Fibroblast of peridontal ligament (primary cell): Measurements from ENCODE around the gene C5orf63.
"Not testable (repeated sequence)": the region's sequence is repeated elsewhere in the genome, so short reads cannot be mapped to it uniquely, and the experiment has no call there.

Source experiments
- DNase-seq: peaks from one replicate; pipeline ENCODE4 v3.0.0-alpha.2; 2010; ENCODE audit errors: extremely low read depth

C5orf63 gene

GRCh38 chr5:127074466-127074865, 1.2 kb upstream of the C5orf63 start:
- peak; percentile 18 for DNase-seq

GRCh38 chr5:127070243-127070642, 3.1 kb downstream of the C5orf63 start:
- no peak for DNase-seq

- DNase-seq: peak; percentile 76
Observed at GRCh38 chr5:127068493-127069214, 4.6 kb downstream of the C5orf63 start.

GRCh38 chr5:127066721-127067120, 6.6 kb downstream of the C5orf63 start:
- no peak for DNase-seq

DNA sequence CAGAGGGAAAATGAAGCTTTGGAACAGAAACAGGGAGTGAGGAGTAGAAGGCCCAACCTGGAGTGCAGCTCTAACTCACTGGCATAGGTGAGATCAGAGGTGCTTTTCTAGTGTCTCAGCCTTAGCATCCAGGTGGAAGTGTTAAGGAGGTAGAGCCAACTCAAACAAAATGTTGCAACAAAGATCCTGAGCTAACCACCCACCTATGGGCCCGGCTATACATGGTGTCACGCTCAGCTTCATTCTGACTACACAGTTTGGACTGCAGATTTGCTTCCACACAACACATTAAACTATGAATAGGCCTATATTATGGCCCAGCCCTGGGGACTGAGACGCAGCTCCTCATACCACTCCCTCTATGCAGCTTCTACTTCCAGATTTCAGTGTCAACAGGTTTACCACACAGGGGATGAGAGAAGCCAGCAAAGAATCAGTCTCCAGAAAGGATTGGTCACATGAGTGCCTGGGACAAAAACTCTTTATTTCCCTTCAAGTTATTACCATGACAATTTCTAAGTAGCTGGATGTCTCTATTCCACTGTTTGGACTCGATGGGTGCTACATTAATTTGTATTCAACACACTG, 9.0 kb downstream of the C5orf63 start:
- no peak for DNase-seq

DNA sequence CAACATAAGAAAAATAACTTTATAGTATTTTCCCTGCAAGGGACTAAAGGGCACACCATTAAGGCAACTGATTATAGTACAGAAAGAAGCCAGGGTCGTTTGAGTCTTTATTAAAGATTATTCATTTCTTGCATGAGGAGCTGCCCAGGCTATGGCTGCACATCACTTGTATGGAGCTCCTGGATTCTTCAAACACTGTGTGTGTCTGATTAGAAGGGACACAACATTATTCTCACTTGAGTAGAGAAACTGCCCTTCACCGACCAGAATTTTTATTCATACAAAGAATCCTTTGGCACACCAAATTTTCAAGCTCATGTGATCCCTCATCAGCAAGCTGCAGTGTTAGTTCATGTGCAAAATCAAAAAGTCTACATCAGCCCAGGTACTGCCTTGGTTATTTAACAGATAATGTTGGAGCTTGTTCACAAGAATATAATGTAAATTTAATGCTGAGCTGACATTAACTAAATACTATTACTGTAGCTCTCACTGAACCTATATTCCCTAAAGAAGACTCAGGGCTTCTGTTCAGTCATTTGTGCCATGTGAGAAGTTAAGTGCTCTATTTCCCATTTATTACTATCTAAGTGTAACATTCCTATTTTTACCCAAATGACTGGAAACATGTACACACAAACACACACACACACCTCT, 9.9 kb downstream of the C5orf63 start:
- no peak for DNase-seq

DNA sequence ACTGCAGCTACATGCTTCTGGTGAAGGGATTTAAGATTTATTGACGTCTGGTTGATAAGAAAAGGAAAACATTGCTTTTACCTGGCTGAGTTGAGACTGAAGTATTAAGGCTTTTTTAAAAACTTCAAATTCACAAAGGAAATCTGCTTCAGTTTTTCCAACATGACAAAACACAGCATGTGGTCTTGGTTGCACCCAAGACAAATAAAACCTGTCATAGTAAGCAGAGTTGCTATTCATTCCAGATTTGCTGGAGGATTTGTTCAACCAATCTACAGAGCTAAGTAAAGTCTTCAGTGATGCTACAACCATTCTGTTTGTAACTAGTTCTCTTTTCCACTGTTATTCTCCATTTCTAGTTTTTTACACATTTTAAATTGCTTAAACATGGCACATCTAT, 11.3 kb downstream of the C5orf63 start:
- DNase-seq: no peak

DNA sequence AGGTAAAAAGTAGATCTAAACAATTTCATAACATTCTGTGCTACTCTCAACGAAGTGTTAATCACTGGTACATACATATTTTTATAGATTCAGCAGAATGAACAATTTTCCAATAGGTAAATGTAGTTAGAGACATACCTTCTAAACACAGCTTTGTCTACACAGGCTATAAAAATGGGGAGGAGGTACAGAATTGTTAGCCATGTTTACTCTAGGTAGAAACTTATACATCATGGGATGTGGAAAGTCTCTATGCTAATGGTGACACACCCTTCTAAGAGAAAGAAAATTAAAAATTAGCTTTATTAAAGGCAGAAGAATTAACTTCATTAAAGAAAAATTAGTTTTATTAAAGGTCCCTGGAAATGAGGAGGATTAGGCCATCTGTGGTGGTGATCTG, 11.8 kb downstream of the C5orf63 start:
- no peak for DNase-seq

DNA sequence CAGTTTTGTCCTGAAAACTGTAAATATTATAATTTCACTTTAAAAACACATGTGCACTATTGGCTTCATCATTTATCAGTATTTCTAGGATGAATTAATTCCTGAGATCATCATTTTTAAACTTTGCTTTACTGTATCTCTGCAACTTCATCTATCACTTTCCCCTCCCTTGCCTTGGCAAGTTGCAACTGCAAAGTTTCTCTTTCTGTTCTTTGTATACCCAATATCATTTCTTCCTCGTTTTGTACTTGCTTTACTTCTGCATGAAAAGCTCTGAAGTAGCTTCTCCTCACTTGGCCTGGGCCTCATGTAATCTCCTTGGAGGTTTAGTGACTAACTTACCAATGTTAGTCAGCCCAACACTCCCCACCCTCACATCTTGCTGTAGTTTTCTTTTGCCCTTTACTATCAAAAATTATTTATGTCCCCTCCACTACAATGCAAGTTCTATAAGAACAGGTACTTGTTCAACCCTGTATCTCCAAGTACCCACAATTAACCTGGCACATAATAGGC, 12.8 kb downstream of the C5orf63 start:
- DNase-seq: peak; percentile 42

DNA sequence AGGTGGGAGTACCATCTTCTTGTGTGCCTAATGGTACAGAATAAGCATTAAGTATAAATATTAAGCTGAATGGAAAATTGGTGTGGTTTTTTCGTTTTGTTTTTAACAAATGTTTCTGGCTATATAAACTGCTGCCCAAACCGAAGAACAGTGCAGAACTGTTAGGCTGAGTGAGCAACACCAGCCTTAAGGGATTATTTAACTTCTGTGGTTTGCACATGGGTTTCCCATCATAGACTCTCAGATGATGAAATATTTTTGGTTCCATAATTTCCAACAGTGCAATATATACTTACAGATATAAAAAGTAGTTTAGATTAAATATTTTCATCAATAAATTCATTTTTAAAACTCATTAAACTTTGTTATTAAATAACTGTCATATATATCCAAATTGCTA, 16.4 kb downstream of the C5orf63 start:
- DNase-seq: peak; percentile 57

DNA sequence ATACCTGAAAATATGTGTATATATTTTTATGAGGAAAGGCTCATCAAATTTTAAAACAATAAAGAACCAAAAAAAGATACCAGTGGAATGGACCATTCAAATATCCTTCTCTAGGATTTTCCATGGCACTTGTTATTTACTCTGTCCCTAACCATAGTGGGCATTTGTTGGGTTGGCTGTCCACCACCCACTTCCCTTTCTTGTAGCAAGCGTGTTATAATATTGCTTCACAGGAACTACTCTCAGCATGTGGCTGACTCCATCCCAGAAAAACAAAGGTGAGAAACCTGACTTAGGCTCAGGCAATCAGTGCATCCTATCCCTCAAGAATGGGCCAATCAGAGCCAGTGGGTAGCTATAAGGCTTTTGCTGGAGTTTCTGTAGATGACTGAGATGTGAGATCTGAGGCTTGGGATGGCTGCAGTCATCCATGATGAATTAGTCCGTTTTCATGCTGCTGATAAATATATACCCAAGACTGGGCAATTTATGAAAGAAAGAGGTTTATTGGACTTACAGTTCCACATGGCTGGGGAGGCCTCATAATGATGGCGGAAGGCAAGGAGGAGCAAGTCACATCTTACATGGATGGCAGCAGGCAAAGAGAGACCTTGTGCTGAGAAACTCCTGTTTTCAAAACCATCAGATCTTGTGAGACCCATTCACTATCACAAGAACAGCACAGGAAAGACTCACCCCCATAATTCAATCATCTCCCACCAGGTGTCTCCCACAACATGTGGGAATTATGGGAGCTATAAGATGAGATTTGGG, 17.2 kb downstream of the C5orf63 start:
- no peak for DNase-seq

DNA sequence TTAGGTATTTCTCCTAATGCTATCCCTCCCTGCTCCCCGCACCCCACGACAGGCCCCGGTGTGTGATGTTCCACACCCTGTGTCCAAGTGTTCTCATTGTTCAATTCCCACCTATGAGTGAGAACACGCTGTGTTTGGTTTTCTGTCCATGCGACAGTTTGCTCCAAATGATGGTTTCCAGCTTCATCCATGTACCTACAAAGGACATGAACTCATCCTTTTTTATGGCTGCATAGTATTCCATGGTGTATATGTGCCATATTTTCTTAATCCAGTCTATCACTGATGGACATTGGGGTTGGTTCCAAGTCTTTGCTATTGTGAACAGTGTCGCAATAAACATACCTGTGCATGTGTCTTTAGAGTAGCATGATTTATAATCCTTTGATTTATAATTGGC, 19.8 kb downstream of the C5orf63 start:
- not testable (repeated sequence) for DNase-seq

- no peak for DNase-seq
Observed at GRCh38 chr5:127053049-127053448, 20.3 kb downstream of the C5orf63 start.

- DNase-seq: no peak
Observed at GRCh38 chr5:127051591-127051990, 21.7 kb downstream of the C5orf63 start.

DNA sequence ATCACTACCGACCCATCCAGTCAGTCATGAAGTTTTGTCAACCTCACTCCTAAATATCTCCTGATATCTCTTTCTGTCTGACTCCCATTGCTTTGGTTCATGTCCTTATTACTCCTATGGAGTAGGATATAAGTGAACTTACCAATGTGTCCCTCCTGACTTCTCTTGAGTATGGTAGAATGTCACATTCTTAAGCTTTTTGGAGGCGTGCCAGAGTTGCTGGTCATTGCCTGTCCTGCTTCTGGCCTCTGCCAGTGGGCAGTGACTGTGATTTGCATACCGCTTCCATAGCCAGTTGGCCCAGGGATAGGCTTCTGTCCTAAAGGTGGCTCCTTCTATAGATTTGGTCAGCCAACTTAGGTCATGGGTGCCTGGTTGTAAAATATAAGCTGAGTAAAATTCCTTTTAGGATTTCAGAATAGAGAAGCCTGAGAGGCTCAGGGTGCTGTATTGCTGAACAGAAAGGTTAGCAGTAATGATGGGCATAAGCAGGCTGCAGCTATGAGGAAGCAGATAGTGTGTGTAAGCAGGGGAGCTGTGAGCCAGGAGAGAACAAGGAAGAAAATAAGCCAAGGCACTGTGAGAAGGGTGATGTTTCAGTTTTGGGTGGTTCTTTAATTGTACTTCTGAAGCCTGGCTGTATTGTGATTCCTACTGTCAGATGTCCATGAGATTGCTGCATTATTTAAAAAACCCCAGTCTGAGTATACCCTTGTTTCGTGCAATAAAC, 26.8 kb downstream of the C5orf63 start:
- DNase-seq: no peak

DNA sequence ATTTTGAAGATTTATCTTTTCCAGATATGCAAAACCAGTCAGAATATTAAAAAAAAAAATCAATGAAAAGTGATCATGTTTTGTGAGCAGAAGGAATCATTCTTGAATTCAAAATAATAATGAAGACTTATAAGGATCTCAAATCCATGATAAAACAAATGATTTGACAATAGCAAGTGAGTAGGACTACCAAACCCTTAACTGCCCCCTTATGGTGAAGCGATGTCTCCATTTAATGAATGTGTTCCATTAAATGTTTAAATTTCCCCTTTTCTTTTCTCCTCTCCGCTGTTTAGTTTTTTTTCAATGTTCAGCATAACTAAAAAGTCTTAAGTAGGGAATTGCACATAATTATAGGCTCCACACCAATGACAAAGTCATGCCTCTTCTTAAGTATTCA, 30.7 kb downstream of the C5orf63 start:
- DNase-seq: peak; percentile 65

- DNase-seq: peak; percentile 43
Observed at GRCh38 chr5:127041571-127041970, 31.7 kb downstream of the C5orf63 start.

DNA sequence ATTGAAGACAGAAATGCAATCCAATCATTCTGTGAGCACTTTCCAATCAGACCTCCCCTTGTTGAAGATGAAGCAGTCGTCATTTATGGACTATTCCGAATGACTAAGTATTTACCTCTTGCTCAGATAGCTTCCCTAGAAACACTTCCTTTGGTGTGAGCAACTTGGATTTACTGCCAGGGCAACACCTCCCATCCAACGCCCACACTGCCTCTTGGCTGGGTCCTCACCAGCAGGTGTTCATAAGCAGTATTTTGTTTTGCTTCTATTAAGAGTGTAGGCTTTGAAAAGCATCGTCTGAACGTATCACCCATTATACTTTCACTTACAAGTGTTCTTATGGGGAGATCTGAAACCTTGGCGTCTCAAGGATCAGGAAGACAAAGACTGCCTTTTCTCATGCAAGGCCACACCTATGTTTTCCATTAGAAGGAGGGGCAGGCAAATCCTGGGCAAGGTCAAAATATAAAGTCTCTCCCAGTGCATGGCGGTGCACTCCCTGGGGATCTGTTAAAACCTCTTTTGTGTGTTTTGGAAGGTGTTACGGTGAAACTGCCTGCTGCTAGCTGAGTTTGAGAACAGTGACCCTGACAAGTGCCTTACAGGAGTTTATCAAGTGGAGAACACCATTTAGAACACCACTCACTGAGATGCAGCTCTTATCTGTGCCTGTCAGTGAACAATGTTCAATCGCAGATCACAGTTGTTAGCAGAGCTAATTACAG, 32.3 kb downstream of the C5orf63 start:
- DNase-seq: no peak

- DNase-seq: no peak
Observed at GRCh38 chr5:127038550-127038949, 34.8 kb downstream of the C5orf63 start.

GRCh38 chr5:127031863-127032232, 41.5 kb downstream of the C5orf63 start:
- no peak for DNase-seq
